K562 (cell line): Measurements from ENCODE around the gene ZCCHC24. TPM values are rescaled to one million over a fixed set of nuclear protein-coding genes. Genes with fewer than 3 reads are reported as not detected.

Experiments
- ASH1L ChIP-seq: fragments of 450-650 bp; IDR thresholded peaks from 2 replicates; pipeline ENCODE4 v1.6.1; 2018; ENCODE audit warnings: borderline replicate concordance, mild to moderate bottlenecking, low read depth; ENCODE audit not compliant: partially characterized antibody
- ATF1 ChIP-seq, 2 experiments: fragments of 450-650 bp in 1 of 2; IDR thresholded peaks; 2 replicates each; pipeline ENCODE4 v1.6.1; 2016; ENCODE audit warnings: missing compliant biosample characterization in 1 of 2, missing genetic modification characterization in 1 of 2
- BACH1 ChIP-seq: fragments of 200-800 bp; sonication (Bioruptor generic); IDR thresholded peaks from 2 replicates; pipeline ENCODE4 v1.6.1; 2016; ENCODE audit warnings: missing genetic modification characterization, missing compliant biosample characterization
- C11orf30 ChIP-seq: fragments of 450-650 bp; IDR thresholded peaks from 2 replicates; pipeline ENCODE4 v1.6.1; 2016; ENCODE audit warnings: low read depth, mild to moderate bottlenecking
- CSDE1 ChIP-seq, 2 experiments: fragments of 450-650 bp; IDR thresholded peaks; 2 replicates each; pipeline ENCODE4 v1.6.1; 2016; ENCODE audit warnings: mild to moderate bottlenecking in 1 of 2
- ETS2 ChIP-seq: IDR thresholded peaks from 2 replicates; pipeline ENCODE4 v1.6.1; 2016; ENCODE audit warnings: borderline replicate concordance, missing genetic modification characterization, mild to moderate bottlenecking, moderate library complexity, missing compliant biosample characterization; ENCODE audit not compliant: poor library complexity, severe bottlenecking
- FUS ChIP-seq: fragments of 200-400 bp; formaldehyde crosslinking; optimal IDR thresholded peaks from 2 replicates; pipeline ENCODE3; 2017; ENCODE audit warnings: low read depth, low read length
- GATA2 ChIP-seq: sonication (generic); formaldehyde crosslinking; IDR thresholded peaks from 2 replicates; pipeline ENCODE4 v1.4.0; 2020; ENCODE audit warnings: mild to moderate bottlenecking, missing genetic modification reagents
- GTF2E2 ChIP-seq: fragments of 200-800 bp; sonication (Bioruptor generic); IDR thresholded peaks from 2 replicates; pipeline ENCODE4 v1.6.1; 2016; ENCODE audit warnings: missing genetic modification characterization, missing compliant biosample characterization
- KAT8 ChIP-seq: fragments of 450-650 bp; IDR thresholded peaks from 2 replicates; pipeline ENCODE4 v1.6.1; 2016; ENCODE audit warnings: low read depth, mild to moderate bottlenecking
- MLLT1 ChIP-seq, 2 experiments: fragments of 450-650 bp; IDR thresholded peaks; 2 replicates each; pipeline ENCODE4 v1.6.1; 2016
- POLR2A ChIP-seq: fragments of 450-650 bp; conservative IDR thresholded peaks from 2 replicates; pipeline ENCODE4 v1.6.1; 2016
- SFPQ ChIP-seq: fragments of 200-400 bp; formaldehyde crosslinking; IDR thresholded peaks from 2 replicates; pipeline ENCODE4 v1.6.1; 2017; ENCODE audit warnings: mild to moderate bottlenecking, low read depth, low read length, moderate library complexity
- SMARCB1 ChIP-seq: IDR thresholded peaks from 2 replicates; pipeline ENCODE4 v1.6.1; 2011; ENCODE audit warnings: improper control_type of control experiment, low read depth; ENCODE audit not compliant: insufficient read length
- TAL1 ChIP-seq: fragments of 450-650 bp; IDR thresholded peaks from 2 replicates; pipeline ENCODE4 v1.6.1; 2016; ENCODE audit warnings: mild to moderate bottlenecking
- TFAP4 ChIP-seq: sonication (generic); formaldehyde crosslinking; IDR thresholded peaks from 2 replicates; pipeline ENCODE4 v1.8.0; 2022; ENCODE audit warnings: missing genetic modification reagents, mild to moderate bottlenecking, moderate library complexity, borderline replicate concordance
- ZBTB2 ChIP-seq: fragments of 450-650 bp; IDR thresholded peaks from 2 replicates; pipeline ENCODE4 v1.6.1; 2016; ENCODE audit warnings: antibody characterized with exemption
- ZNF174 ChIP-seq: fragments of 250-450 bp; sonication (Bioruptor Pico); IDR thresholded peaks from 2 replicates; pipeline ENCODE4 v1.4.0; 2020; ENCODE audit warnings: mild to moderate bottlenecking
- ZNF232 ChIP-seq: sonication (generic); formaldehyde crosslinking; IDR thresholded peaks from 2 replicates; pipeline ENCODE4 v1.8.0; 2022; ENCODE audit warnings: mild to moderate bottlenecking, missing genetic modification reagents
- ZNF263 ChIP-seq: sonication (generic); formaldehyde crosslinking; IDR thresholded peaks from 2 replicates; pipeline ENCODE4 v1.8.0; 2022; ENCODE audit warnings: mild to moderate bottlenecking, missing genetic modification reagents, borderline replicate concordance
- ZNF639 ChIP-seq, 2 experiments: fragments of 200-800 bp in 1 of 2; sonication (Bioruptor generic) in 1 of 2; sonication (generic) in 1 of 2; formaldehyde crosslinking in 1 of 2; IDR thresholded peaks in 1 of 2; conservative IDR thresholded peaks in 1 of 2; 2 replicates each; pipeline versions ENCODE4 v1.5.0 to v1.6.1; 2016 to 2020; ENCODE audit warnings: missing compliant biosample characterization in 1 of 2, missing genetic modification characterization in 1 of 2, missing genetic modification reagents in 1 of 2
- ZNF764 ChIP-seq: fragments of 250-450 bp; sonication (Bioruptor Pico); IDR thresholded peaks from 2 replicates; pipeline ENCODE4 v1.4.0; 2020; ENCODE audit warnings: low read depth, mild to moderate bottlenecking, moderate library complexity
- ZNF830 ChIP-seq: fragments of 250-450 bp; sonication (Bioruptor Pico); IDR thresholded peaks from 2 replicates; pipeline ENCODE4 v1.5.0; 2021; ENCODE audit warnings: mild to moderate bottlenecking
- polyA plus RNA-seq, 8 experiments: library from polyadenylated mRNA; depleted of rRNA in 4 of 8; stranded (reverse) in 5 of 8; unstranded in 3 of 8; fragments of >200 nt; fragmentation: Nextera tagmentation in 2 of 8; fragmentation: Illumina TruSeq in 1 of 8; extraction: Ambion mirVana in 2 of 8; extraction: Trizol in 1 of 8; gene quantifications; 2 replicates each; pipeline versions ENCODE4 v1.2.1 to v1.2.3, GENCODE V29; 2011 to 2014; ENCODE audit warnings: inconsistent platforms in 1 of 8, missing spikeins in 1 of 8
- total RNA-seq, 7 experiments: library from RNA; depleted of rRNA in 6 of 7; stranded (reverse); fragments of >200 nt in 6 of 7; fragmentation: Illumina TruSeq in 2 of 7; extraction: Trizol in 2 of 7; gene quantifications; 2 replicates each; pipeline versions ENCODE4 v1.2.1 to v1.2.3, GENCODE V29; 2011 to 2021; ENCODE audit warnings: low replicate concordance in 1 of 7

The ZCCHC24 gene
- total and polyA plus RNA-seq, 9 of the 15 experiments (the other 6 are each of a cell fraction or from before 2014, with no cell fraction given) = 0.84 to 11.0 (median 4.6) TPM

GRCh38 chr10:79446758-79447084 is 1.3 kb upstream of the ZCCHC24 start (continued):
- TF ChIP-seq SFPQ (no peak), GTF2E2 (tag) (no peak), ZNF830 (CRISPR knock-in tag) (0 out of 2 replicates have a peak, but pooled peaks have one; percentile 29), KAT8 (no peak), ASH1L (no peak), ETS2 (tag) (no peak), POLR2A (no peak), TAL1 (no peak), ZNF174 (CRISPR knock-in tag) (no peak), BACH1 (no peak), FUS (no peak), ZNF232 (CRISPR knock-in tag) (no peak), ZNF764 (no peak), ZNF639 (CRISPR knock-in tag; conservative IDR thresholded peaks at IDR 0.05 in 1 of 2, IDR thresholded peaks at IDR 0.05 in 1 of 2) (no peak), ZBTB2 (0 out of 2 replicates have a peak, but pooled peaks have one; percentile 17), ATF1 (CRISPR knock-in tag; IDR thresholded peaks at IDR 0.05) (no peak), ATF1 (tag; IDR thresholded peaks at IDR 0.05) (no peak), C11orf30 (no peak), CSDE1 (IDR thresholded peaks at IDR 0.05) (no peak), SMARCB1 (no peak), GATA2 (no peak), TFAP4 (CRISPR knock-in tag) (no peak), ZNF263 (CRISPR knock-in tag) (no peak), MLLT1 (IDR thresholded peaks at IDR 0.05) (0 out of 4 replicates have a peak, but pooled peaks of 1 of the 2 experiments have one; percentile 32)
